ENCODE measurements around the gene CTDSPL.
A peak's percentile ranks its signal among the peaks of the same experiment; 100 is the strongest.
"Not testable (repeated sequence)": the region's sequence is repeated elsewhere in the genome, so short reads cannot be mapped to it uniquely, and the experiment has no call there.

Gene CTDSPL

DNA sequence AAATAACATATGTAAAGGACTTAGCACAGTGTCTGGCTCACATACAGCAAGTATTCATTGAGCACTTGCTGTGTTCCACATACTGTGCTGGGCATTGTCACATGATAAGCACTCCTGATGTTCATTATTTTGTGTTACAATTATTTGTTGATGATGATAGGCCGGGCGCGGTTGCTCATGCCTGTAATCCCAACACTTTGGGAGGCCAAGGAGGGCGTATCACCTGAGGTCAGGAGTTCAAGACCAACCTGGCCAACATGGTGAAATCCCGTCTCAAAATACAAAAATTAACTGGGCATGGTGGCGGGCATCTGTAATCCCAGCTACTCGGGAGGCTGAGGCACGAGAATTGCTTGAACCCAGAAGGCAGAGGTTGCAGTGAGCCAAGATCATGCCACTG, 110.4 kb downstream of the CTDSPL start:
- not testable (repeated sequence) for DNase-seq

DNA sequence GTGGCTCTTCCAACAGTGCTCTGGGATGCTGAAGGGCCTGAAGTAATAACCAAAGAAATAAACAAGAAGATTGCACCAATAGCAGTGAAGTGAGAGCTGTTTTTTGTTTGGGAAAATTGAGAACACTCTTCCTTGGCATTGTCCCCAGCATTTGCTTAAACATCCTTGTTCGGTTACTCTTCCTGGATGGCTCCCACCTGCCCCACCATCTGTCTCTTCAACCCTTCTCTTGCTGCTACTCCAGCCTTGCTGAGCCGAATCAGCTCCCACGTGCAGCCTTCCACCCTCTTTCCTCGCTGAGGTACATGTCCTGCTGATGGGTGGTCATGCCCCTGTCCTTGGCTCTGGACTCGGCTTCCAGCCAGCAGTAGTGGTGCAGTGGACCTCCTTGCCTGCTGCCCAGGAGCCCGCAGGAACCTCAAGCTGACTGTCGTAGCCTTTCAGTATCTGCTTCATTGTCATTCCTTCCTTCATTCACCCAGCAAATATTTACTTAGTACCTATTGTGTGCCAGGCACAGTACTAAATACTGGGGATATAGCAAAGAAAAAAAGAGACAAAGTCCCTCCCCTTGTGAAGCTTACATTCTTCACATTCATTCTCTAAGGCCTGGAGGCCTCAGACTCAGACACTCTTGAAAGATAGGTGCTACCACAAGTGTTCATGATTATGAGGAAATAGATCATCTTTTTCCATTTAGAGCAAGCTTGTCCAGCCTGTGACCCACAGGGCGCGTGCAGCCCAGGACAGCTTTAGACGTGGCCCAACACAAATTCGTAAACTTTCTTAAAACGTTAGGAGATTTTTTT, 111.8 kb downstream of the CTDSPL start:
- no peak for DNase-seq

- DNase-seq, result peak; percentile 34
Observed at GRCh38 chr3:37974121-37975083, 112.7 kb downstream of the CTDSPL start.

DNA sequence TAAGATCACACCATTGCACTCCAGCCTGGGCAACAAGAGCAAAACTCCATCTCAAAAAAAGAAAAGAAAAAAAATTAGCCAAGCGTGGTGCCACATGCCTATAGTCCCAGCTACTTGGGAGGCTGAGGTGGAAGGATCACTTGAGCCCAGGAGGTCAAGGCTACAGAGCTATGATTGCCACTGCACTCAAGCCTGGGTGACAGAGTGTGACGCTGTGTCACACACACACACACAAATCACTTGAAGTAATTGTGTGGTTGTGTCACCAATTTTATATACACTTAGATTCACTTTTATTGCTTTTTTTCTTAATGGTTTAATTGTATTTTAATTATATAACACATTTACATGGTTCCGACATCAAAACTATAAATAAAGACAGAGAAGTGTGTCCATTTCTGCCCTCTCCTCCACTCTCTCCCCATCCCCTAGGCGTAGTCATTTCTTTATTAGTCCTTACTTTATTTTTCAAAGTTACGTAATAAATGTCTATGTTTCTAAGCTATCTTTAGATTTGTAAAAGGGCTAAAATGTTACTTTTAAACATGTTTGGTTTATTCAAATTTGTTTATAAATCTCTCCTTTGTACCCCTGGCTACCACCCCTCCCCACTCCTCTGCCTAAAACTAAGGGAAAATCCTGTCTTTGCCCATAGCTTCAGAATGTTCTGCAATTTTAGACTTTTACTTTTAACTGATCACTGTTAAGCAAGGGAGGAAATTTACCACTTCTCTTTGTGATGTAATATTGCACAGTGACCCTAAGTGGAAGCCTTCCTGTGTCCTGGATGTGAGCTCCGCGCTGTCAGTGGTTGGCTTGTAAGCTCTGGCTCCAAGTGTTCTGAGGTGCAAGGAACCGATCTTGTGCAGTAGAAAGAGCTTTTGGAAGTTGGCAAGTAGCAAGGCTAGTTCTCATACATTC, 118.1 kb downstream of the CTDSPL start:
- DNase-seq, result no peak

GRCh38 chr3:37980462-37981347, 119.0 kb downstream of the CTDSPL start:
- DNase-seq, result no peak

DNA sequence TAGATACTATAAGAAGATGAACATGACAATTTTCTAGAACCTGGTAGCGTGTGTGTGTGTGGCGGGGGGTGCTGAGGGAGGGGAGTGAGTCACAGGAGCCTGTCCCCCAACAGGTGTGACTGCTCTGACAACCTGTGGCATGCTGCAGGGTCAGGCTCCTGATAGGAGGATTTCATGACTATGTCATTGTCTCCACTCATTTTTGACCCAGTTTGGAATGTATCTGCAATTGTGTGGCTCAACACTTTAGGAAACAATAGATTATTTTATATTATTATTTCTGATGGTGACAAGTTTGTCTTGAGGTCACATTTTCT, 119.6 kb downstream of the CTDSPL start:
- no peak for DNase-seq

- DNase-seq, result no peak
Observed at GRCh38 chr3:37982331-37982730, 120.7 kb downstream of the CTDSPL start.

DNA sequence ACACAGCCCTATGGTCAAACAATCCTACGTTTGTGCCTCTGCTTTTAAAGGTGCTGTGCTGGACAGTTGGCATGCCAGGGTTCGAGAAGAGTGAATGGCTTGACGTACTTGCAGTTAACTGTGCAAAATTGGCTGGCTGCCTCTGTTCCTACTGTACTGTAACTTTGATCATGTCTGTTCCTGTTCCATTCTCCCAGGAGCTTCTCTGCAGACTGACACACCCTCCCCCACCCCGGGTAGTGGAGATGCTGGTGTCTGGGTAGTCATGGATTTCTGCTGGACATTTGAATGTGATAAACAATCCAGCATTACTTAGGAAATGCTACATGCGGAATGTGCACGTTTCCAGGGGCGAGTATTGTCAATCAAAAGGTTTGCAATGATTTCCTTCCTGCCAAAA, 122.4 kb downstream of the CTDSPL start:
- DNase-seq, result no peak

DNA sequence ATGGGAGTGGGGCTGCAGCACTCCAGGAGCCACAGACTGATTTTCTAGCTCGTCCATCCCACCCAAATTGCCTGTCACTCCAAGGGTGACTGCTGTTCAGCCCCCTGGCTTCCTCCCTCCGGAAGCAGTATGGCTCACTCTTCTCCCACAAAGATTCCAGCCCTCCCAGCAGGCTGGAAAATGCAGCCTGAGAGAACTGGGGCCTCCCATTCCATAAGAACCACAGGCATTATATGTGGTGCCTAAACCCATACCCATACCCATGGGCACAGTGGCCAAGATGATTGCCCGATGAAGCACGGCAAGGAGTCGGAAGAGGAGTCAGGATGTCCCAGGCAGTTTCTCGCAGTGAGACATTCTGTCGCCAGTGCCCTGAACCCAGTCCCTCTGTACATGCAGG, 122.9 kb downstream of the CTDSPL start:
- no peak for DNase-seq

GRCh38 chr3:37985637-37986320, 124.1 kb downstream of the CTDSPL start:
- no peak for DNase-seq

DNA sequence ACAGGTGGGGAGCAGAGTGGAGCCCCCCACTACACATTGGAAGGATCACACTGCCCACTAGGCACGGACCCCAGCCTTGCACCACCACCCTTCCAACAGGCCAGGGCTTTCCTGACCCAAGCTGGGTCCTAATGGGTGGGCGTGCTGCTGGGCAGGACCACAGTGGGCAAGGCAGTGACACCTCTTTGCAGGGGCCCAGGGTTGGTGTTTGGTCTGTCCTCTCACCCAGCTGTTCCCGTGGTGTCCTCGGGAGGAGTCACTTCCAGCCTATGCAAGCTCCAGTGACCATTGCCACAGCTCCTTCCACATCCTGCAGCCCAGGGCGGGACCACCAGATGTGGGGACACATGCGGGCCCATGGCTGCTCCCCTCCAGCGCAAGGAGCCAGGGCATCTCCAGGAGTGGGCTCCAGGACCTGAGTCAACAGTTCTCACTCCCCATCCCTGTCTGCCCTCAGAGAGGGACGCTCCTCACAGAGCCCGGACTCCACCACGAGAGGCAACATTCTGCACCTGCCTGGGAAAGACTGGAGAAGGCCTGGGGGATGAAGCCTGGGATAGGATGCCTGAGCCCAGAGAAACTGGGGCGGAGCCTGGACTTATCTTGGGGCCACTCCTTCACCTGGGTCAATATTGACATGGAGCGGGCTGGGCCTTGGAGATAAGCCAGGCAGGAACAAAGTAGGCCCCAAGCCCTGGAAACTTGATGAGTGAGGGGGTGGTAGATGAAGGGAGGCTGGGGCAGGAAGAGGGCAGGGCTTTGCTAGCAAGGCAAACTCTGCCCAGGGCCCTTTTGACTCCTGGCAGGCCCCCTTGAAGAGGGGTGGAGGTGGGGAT, 125.0 kb downstream of the CTDSPL start:
- no peak for DNase-seq

GRCh38 chr3:37987315-37987697, 125.6 kb downstream of the CTDSPL start:
- no peak for DNase-seq

- no peak for DNase-seq
Observed at GRCh38 chr3:37987751-37988179, 126.1 kb downstream of the CTDSPL start.

DNA sequence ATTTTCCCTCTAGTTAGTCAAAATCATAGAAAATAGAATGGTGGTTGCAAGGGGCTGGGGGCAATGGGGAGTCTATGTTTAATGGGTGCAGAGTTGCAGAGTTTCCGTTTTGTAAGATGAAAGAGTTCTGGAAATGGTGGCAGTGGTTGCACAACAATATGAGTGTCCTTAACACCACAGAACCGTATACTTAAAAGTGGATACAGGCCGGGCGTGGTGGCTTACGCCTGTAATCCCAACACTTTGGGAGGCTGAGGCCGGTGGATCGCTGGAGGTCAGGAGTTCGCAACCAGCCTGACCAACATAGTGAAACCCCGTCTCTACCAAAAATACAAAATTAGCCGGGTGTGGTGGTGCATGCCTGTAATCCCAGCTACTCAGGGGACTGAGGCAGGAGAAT, 126.7 kb downstream of the CTDSPL start:
- DNase-seq, result not testable (repeated sequence)

GRCh38 chr3:37988931-37989525, 127.3 kb downstream of the CTDSPL start:
- no peak for DNase-seq

- no peak for DNase-seq
Observed at GRCh38 chr3:37989821-37990480, 128.3 kb downstream of the CTDSPL start.

GRCh38 chr3:37990527-37990926, 128.8 kb downstream of the CTDSPL start, which contains the start of gene VILL:
TSS of gene VILL (plus strand) at chr3:37990786. CDS start at chr3:37993673, 2,887 bp downstream.
- peak; percentile 9 for DNase-seq

- DNase-seq, result no peak
Observed at GRCh38 chr3:37991109-37991508, 129.4 kb downstream of the CTDSPL start.

GRCh38 chr3:37991823-37992222, 130.1 kb downstream of the CTDSPL start:
- DNase-seq, result no peak
